SK-N-MC (cell line): ENCODE results near the gene SLC11A1.

ENCODE experiments used
- EZH2 ChIP-seq: fragments of 200-600 bp; sonication (generic); IDR thresholded peaks from one replicate; pipeline ENCODE4 v1.6.1; 2017; ENCODE audit warnings: antibody characterized with exemption
- POLR2AphosphoS5 ChIP-seq: IDR thresholded peaks from 2 replicates; pipeline ENCODE4 v1.6.1; 2012; ENCODE audit warnings: mild to moderate bottlenecking, low read depth, low read length, borderline replicate concordance

DNA sequence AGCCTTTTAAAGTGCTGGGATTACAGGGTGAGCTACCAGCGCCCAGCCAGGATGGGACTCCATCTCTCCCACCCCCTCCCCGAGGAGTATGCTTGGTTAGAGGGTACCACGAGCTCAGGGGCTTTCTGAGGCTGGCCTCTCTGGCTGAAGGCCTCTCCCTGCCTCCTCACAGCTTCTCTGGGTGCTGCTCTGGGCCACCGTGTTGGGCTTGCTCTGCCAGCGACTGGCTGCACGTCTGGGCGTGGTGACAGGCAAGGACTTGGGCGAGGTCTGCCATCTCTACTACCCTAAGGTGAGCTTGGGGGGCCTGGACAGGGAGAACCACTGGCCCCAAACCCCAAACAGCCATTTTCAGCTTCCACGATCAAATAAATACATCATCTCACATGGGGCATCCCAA, 2.9 kb downstream of the SLC11A1 start:
- TF ChIP-seq POLR2AphosphoS5, result no peak
- TF ChIP-seq EZH2, result no peak
